ENCODE measurements around the gene GRHL1.

Gene GRHL1

DNA sequence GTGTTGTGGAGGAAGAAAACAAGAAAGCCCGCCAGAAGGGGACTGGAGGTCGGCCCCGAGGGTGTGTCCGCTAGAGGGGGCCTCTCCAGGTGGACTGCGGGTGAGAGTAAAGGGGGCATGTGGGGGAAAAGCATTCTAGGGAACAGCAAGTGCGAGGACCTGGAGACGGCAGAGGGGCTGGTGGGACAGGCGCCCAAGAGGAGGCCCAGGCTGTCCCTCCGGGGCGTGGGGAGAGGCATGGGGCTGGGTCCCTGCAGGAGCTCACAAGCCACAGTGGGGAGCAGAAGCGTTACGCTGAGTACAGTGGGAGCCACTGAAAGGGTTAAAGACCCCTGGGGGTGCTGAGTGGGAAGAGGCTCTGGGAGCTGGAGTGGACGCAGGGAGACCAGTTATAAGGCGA is 90.2 kb downstream of the GRHL1 start:
- no peak overlapping the region for H3K27ac ChIP-seq
- TF ChIP-seq, protein P1, sequence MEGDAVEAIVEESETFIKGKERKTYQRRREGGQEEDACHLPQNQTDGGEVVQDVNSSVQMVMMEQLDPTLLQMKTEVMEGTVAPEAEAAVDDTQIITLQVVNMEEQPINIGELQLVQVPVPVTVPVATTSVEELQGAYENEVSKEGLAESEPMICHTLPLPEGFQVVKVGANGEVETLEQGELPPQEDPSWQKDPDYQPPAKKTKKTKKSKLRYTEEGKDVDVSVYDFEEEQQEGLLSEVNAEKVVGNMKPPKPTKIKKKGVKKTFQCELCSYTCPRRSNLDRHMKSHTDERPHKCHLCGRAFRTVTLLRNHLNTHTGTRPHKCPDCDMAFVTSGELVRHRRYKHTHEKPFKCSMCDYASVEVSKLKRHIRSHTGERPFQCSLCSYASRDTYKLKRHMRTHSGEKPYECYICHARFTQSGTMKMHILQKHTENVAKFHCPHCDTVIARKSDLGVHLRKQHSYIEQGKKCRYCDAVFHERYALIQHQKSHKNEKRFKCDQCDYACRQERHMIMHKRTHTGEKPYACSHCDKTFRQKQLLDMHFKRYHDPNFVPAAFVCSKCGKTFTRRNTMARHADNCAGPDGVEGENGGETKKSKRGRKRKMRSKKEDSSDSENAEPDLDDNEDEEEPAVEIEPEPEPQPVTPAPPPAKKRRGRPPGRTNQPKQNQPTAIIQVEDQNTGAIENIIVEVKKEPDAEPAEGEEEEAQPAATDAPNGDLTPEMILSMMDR (conservative IDR thresholded peaks at IDR 0.05), result no peak

DNA sequence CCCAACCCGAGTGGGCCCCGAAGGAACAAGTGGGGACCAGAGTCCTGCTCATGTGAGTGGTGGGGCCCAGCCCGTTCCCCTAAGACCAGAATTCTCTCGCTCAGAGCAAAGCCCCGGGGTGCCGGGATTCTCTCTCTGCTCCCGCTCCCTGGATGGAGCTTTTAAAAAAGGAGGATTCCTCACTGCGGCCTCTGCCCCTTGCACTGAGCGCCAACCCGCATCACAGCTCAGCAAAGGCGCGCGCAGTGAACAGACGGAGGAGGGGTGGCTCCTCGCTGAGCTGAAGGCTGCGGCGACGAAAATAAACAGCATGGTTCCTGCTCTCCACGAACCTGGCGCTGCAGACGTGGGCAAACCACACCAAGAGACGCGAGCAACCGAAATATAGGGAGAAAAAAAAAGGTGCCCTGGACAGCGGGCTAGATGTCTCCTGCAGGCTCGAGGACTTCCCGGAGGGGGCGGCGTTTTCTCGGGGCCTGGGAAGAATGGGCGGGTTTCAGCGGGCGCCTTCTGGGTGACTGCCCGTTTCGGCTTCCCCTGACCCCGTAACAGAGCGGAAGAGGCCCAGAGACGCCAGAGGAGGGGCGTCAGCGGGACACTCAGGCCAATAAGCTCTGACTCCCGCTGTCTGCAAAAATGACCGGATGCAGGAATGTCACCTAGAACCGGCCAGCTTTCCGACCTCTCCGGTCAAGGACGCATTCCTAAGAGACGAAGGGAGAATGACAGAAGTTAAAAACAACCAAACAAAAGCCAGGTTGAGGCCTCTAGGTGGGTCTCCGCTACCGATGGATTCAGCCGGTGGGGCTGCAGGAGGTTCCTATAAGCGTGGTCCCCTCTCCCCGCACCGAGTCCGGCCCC is 91.0 kb downstream of the GRHL1 start:
- no peak overlapping the region for H3K27ac ChIP-seq

DNA sequence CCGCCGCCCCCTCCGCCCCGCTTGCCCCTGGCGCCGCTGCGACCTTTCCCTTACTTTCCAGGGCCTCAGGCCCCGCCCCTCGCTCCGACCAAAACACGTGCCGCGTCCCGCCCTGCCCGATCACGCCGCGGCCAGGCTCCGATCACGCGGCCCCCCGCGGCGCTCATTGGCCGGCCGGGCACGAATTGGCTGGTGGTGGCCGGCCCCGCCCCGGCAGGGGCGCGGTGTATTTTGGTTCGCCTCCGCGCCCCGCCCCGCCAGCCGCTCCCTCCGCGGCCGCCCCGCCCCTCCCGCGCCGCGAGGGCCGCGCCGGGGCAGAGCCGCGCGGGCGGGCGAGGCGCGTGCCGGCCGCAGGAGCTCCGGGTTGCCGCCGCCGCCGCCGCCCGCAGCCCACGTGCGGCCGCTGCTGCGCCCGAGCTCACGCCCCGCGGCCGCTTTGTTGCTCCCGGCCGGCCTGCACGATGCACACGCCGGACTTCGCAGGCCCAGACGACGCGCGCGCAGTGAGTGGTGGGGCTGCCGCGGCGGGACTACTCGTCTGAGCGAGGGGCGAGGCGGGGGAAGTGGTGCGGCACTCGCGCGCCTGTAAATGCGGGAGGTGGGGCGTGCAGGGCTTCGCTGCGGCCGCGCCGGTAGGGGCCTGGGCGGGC is 91.9 kb downstream of the GRHL1 start, which contains the start of gene KLF11:
KLF11 (plus strand) TSS at position 295 of the 650 bp plus-strand sequence; CDS start at position 462, 167 bp downstream.
- TF ChIP-seq, protein P1 (conservative IDR thresholded peaks at IDR 0.05), result no peak
- H3K27ac ChIP-seq, result peak within 1 kb of the TSS; percentile 77

More for the DNA sequence above, 91.0 kb downstream of the GRHL1 start:
- TF ChIP-seq, protein P1 (conservative IDR thresholded peaks at IDR 0.05), result no peak

DNA sequence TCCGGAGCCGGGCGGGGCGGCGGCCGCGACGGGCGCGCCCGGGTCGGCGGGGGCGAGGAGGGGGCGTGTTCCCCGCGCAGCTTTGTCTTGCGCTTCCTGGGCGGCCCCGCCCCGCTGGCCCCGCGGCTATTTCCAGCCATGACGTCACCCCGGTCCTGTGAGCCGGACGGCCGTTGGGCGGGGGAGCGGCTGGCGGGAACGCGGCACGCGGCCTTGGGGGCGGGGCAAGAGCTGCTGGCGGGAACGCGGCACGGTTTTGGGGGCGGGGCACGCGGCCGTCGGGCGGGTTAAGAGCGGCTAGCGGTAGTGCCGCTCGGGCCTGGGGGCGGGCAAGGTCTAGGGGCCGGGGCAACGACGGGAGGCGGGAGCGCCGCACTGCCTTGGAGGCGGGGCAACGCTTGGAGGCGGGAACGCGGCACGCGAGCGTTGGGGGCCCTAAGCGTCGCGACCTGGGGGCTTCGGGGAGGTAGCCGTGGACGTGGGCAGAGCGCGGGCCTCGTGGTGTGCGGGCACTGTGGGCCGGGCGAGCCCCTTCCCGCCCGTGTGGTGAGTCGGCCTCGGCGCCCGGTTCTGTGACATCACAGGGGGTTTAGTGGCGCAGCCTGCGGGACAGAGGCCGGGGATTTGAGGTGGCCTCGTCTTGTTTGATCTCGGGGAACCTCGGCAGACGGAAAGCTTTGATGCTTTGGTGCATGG is 92.6 kb downstream of the GRHL1 start:
- H3K27ac ChIP-seq, result peak overlapping the region; percentile 77

DNA sequence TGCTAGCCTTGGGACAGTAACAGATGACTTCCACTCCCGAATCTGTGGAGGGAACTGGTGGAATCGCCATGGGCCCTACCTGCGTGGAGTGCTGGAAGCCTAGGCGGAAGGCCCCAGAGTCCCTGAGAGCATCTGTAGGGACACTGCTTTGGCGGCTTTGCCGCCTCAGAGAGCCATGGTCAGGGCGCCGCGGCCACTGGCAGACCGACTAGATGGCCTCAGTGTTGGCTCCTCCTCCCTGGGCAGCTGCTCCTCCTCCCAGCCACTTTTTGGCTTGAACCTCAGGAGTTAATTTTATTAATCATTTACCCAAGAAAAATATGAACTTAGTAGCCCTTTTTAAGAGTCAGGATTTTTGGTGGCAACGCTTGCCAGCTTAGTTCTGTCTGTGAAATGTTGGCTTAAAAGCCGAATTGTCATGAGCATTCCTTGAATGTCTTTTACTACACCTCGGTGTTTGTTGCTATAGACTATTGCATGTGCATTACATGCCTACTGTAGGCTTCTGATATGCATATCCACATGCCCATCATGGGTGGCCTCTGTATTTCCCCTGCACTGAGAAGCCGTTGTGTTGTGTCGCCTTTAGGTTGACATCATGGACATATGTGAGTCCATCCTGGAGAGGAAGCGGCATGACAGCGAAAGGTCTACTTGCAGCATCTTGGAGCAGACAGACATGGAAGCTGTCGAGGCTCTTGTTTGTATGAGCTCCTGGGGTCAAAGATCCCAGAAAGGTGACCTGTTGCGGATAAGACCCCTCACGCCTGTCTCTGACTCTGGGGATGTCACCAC is 94.3 kb downstream of the GRHL1 start:
- H3K27ac ChIP-seq, result no peak overlapping the region
- TF ChIP-seq, protein P1 (conservative IDR thresholded peaks at IDR 0.05), result no peak

More for the DNA sequence above, 92.6 kb downstream of the GRHL1 start:
- TF ChIP-seq, protein P1 (conservative IDR thresholded peaks at IDR 0.05), result no peak

DNA sequence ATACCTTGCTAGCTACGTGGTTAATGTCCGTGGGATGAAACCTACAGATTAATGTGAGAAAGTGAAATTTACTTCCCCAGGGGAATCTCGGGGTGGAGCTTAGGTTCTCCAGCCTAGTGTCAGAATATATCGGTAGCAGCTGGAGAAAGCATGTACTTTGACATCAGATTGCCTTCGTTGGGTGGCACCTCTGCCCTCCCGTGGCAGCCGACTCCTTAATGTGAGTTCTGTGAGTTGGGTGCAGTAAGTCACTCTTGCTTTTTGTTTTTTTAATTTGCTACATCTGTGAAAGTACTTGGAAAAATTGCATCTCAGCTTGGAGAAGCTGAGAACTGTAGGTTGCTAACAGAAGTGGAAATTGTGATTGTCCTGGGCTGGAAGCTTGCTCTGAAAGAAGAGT is 95.4 kb downstream of the GRHL1 start:
- TF ChIP-seq, protein P1 (conservative IDR thresholded peaks at IDR 0.05), result no peak
- H3K27ac ChIP-seq, result no peak overlapping the region

Data from VCaP (cell line).